Panc1 (cell line): Measurements from ENCODE around the gene ATOH7.

Source experiments
- POLR2AphosphoS5 ChIP-seq: IDR thresholded peaks from 2 replicates; pipeline ENCODE4 v1.6.1; 2012; ENCODE audit warnings: mild to moderate bottlenecking, low read depth, low read length, moderate library complexity
- REST ChIP-seq, 2 experiments: IDR thresholded peaks; 2 replicates each; pipeline ENCODE4 v1.6.1; 2011 to 2012; ENCODE audit warnings: low read depth in 2 of 2, control low read depth in 1 of 2, low read length in 1 of 2, mild to moderate bottlenecking in 1 of 2, moderate library complexity in 1 of 2; ENCODE audit not compliant: insufficient read depth in 1 of 2
- TF ChIP-seq, protein P1 (sequence below): fragments of 450-650 bp; IDR thresholded peaks from 2 replicates; pipeline ENCODE4 v1.5.1; 2017; ENCODE audit warnings: mild to moderate bottlenecking

- TF ChIP-seq, protein P1, sequence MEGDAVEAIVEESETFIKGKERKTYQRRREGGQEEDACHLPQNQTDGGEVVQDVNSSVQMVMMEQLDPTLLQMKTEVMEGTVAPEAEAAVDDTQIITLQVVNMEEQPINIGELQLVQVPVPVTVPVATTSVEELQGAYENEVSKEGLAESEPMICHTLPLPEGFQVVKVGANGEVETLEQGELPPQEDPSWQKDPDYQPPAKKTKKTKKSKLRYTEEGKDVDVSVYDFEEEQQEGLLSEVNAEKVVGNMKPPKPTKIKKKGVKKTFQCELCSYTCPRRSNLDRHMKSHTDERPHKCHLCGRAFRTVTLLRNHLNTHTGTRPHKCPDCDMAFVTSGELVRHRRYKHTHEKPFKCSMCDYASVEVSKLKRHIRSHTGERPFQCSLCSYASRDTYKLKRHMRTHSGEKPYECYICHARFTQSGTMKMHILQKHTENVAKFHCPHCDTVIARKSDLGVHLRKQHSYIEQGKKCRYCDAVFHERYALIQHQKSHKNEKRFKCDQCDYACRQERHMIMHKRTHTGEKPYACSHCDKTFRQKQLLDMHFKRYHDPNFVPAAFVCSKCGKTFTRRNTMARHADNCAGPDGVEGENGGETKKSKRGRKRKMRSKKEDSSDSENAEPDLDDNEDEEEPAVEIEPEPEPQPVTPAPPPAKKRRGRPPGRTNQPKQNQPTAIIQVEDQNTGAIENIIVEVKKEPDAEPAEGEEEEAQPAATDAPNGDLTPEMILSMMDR = no peak
- no peak for TF ChIP-seq POLR2AphosphoS5
- TF ChIP-seq REST (IDR thresholded peaks at IDR 0.05; ENCODE audit: insufficient read depth in 1 of 2, low read depth in 2 of 2, low read length in 1 of 2) = no peak
These were observed 39.8 kb downstream of the ATOH7 start for GRCh38 chr10:68192113-68192512.
